HG02884 (cell line): ENCODE results near the gene SIPA1L3.

Source experiments
- ATAC-seq: cut with Tn5 transposase; IDR thresholded peaks from one replicate; pipeline ENCODE4 v1.9.1; 2021; ENCODE audit warnings: mild to moderate bottlenecking, moderate library complexity; ENCODE audit not compliant: unreplicated experiment

SIPA1L3 gene

DNA sequence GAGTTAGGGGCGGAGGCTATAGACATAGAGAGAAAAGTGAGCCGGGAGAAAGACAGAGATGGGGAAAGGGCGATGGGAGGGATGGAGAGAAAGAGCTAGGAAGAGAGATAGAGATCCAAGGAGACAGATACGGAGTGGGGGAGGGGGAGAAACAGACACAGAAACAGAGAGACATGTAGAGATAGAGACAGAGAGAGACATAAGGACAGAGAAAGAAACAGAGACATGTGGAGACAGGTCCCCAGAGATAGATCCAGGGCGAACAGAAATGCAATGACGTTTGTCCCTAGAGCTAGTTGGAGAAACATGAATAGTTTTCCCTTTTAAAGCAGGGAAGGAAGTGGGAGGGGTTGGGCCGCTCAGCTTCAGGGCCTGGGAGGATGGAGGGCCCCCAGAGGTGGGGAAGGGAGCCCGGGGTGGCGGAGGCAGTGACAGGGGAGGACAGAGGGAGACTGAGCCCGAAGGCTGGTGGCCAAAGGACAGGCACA, 344.6 kb downstream of the SIPA1L3 start:
- no peak for ATAC-seq

DNA sequence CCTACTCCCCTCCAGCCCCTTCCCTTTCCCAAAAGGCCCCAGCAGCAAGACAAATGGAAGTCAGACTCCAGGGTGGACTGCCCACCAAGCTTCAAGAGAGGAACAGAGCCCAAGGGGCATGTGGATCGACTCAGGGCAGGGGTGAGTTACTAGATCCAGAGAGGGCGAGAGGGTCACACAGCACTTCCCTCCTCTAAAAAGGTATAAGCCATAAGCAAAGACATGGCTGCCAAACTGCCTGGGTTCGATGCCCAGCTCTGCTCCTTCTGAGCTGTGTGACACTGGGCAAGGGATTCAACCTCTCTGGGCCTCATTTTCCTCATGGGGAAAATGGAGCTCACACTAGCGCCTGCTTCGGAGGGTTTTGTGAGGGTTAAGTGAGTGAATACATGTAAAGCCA, 345.4 kb downstream of the SIPA1L3 start:
- ATAC-seq: no peak

DNA sequence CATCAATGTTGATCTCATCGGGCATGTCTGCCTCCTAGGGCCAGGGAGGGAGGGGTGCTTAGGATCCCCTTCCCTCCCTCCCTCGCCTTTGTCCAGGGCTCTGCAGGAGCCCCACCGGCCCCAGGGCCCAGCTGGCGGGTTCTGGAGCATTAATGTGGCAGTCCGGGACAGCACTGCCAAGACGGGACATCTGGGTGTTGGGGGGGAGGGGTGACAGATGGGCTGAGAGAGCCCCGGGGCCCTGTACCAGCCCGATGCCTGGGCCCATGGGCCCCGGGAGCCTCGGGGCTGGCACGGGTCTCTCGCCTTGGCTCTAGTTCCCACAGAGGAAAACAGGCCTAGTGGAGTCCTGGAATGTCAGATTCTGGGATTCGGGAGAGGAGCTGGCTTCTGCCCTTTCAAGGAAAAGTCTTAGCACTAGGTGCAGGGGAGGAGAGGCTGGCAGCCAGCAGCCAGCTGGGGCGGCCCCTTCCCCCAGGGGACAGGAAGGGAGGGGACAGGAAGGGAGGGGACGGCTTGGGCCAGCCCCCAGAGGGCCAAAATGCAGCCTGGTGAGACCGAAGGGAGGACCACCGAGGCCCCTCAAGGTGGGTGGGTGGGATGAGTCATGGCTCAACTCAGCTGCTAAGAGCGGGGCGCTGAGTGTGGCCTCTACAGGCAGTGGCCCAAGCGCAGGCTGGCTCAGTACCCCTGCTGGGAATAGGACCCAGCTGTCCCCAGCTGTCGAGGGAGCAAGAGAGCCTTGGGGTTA, 346.1 kb downstream of the SIPA1L3 start:
- ATAC-seq: no peak

DNA sequence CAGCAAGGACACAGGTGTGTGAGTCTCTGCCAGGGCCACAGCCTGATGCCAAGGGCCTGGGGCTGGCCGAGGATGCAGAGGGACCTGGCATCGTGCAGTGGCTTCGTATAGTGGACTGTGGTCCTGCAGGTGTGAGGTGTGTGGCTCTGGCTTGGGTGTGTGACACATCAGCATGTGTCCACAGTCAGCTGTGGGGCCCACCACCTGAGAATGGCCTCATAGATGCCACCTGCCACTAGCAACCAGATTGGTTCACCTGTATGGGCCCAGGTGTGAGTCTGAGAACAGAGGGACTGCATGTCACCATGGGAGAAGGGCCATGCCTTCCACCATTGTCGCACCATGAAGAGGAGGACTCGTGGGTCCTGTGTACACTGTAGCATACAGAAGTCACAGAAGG, 346.8 kb downstream of the SIPA1L3 start:
- no peak for ATAC-seq

DNA sequence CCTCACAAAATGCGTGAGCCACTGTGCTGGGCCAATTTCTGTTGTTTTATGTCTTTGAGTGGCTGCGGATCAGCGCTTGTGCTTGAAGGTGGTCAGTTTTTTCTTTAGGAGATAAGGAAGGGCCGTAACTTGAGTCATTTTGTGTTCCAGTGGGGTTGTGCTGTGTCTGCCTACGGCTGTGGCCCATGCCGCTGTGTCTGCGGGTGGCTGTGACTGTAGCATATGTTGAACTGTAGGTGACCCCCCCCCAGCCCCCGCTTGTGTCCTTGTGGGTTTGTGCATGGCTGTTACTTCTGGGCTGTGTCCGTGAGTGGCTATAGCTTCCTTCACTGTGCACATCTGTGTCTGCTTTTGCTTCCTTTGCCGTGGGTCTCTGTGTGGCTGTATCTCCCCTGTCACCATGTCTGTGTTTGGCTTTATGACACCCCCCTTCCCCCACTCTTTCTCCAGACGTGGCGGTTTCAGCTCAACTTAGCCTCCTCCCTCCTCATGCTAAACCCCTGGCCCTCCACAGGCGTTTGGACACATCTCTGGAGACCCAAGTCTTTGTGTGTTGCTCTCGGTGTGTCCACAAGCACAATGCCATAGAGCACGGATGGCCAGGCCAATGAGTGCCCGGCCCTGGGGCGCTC, 348.5 kb downstream of the SIPA1L3 start:
- ATAC-seq: no peak
